ENCODE results near the gene PPM1L. TPM values are rescaled to one million over a fixed set of nuclear protein-coding genes. Genes with fewer than 3 reads are reported as not detected.

Gene PPM1L
- polyA plus RNA-seq, 1 donor (not counting 4 experiments of a cell fraction or from before 2014, with no cell fraction given), result 0.58 TPM

- no peaks in the 10 kb centered on the region for H3K27me3 ChIP-seq (ENCODE audit: control insufficient read depth, extremely low read depth, insufficient read depth, low read length)
- H3K36me3 ChIP-seq (ENCODE audit: control insufficient read depth in 2 of 2, extremely low read depth in 1 of 2, insufficient read depth in 2 of 2, low read length in 2 of 2), result no peaks in the 10 kb centered on the region
- H4K20me1 ChIP-seq (ENCODE audit: control insufficient read depth, extremely low read depth, insufficient read depth, low read length), result no peaks in the 10 kb centered on the region
- H3K4me3 ChIP-seq (ENCODE audit: control insufficient read depth in 2 of 3, extremely low read depth in 1 of 3, insufficient read depth in 2 of 3, low read depth in 1 of 3, low read length in 3 of 3), result no peak overlapping the region
- no peak overlapping the region for H3K9ac ChIP-seq (ENCODE audit: control insufficient read depth, extremely low read depth, insufficient read depth, low read length)
- no peak for FAIRE-seq
- no peak for DNase-seq (ENCODE audit: low read depth, low spot score)
- H3K9me3 ChIP-seq (ENCODE audit: control insufficient read depth, low read depth, low read length), result no peaks in the 10 kb centered on the region
- no peak overlapping the region for H3K27ac ChIP-seq (ENCODE audit: control insufficient read depth, insufficient read depth, low read length)
- no peak for TF ChIP-seq EZH2 (IDR thresholded peaks at IDR 0.05; ENCODE audit: low read length)
- TF ChIP-seq CTCF (optimal IDR thresholded peaks at IDR 0.05 in 1 of 3, IDR thresholded peaks at IDR 0.05 in 1 of 3, conservative IDR thresholded peaks at IDR 0.05 in 1 of 3; ENCODE audit: extremely low read depth in 1 of 3, insufficient read depth in 2 of 3, low read length in 3 of 3), result no peak
- dilution Hi-C loops (cut with MboI; ENCODE audit: extremely low pct_ligation_motif_present, low sequenced_read_pairs), result no loop called here
- no peak overlapping the region for H3K4me2 ChIP-seq (ENCODE audit: control insufficient read depth, extremely low read depth, insufficient read depth, low read depth, low read length)
- no peak overlapping the region for H2AFZ ChIP-seq (ENCODE audit: control insufficient read depth, low read length)
- H3K4me1 ChIP-seq (ENCODE audit: control insufficient read depth, extremely low read depth, insufficient read depth, low read length), result peaks cover 3% of the 10 kb centered on the region
- no peaks in the 10 kb centered on the region for H3K9me1 ChIP-seq (ENCODE audit: control insufficient read depth, extremely low read depth, insufficient read depth, low read length)
- H3K79me2 ChIP-seq (ENCODE audit: control insufficient read depth, insufficient read depth, low read length), result no peaks in the 10 kb centered on the region
Measured at GRCh38 chr3:161064413-161064812, 308.4 kb downstream of the PPM1L start.

GRCh38 chr3:161066930-161067329 is 310.9 kb downstream of the PPM1L start:
- H3K36me3 ChIP-seq (ENCODE audit: control insufficient read depth in 2 of 2, extremely low read depth in 1 of 2, insufficient read depth in 2 of 2, low read length in 2 of 2), result no peaks in the 10 kb centered on the region
- no peak overlapping the region for H3K4me3 ChIP-seq (ENCODE audit: control insufficient read depth in 2 of 3, extremely low read depth in 1 of 3, insufficient read depth in 2 of 3, low read depth in 1 of 3, low read length in 3 of 3)
- H3K9me1 ChIP-seq (ENCODE audit: control insufficient read depth, extremely low read depth, insufficient read depth, low read length), result no peaks in the 10 kb centered on the region
- no peaks in the 10 kb centered on the region for H3K27me3 ChIP-seq (ENCODE audit: control insufficient read depth, extremely low read depth, insufficient read depth, low read length)
- H3K4me1 ChIP-seq (ENCODE audit: control insufficient read depth, extremely low read depth, insufficient read depth, low read length), result peaks cover 15% of the 10 kb centered on the region
- TF ChIP-seq CTCF (optimal IDR thresholded peaks at IDR 0.05 in 1 of 3, IDR thresholded peaks at IDR 0.05 in 1 of 3, conservative IDR thresholded peaks at IDR 0.05 in 1 of 3; ENCODE audit: extremely low read depth in 1 of 3, insufficient read depth in 2 of 3, low read length in 3 of 3), result no peak
- no peak for TF ChIP-seq EZH2 (IDR thresholded peaks at IDR 0.05; ENCODE audit: low read length)
- H3K79me2 ChIP-seq (ENCODE audit: control insufficient read depth, insufficient read depth, low read length), result no peaks in the 10 kb centered on the region
- DNase-seq (ENCODE audit: low read depth, low spot score), result no peak
- H3K27ac ChIP-seq (ENCODE audit: control insufficient read depth, insufficient read depth, low read length), result no peak overlapping the region
- no peak overlapping the region for H2AFZ ChIP-seq (ENCODE audit: control insufficient read depth, low read length)
- no peak overlapping the region for H3K9ac ChIP-seq (ENCODE audit: control insufficient read depth, extremely low read depth, insufficient read depth, low read length)
- FAIRE-seq, result no peak
- no peaks in the 10 kb centered on the region for H4K20me1 ChIP-seq (ENCODE audit: control insufficient read depth, extremely low read depth, insufficient read depth, low read length)
- dilution Hi-C loops (cut with MboI; ENCODE audit: extremely low pct_ligation_motif_present, low sequenced_read_pairs), result no loop called here
- H3K4me2 ChIP-seq (ENCODE audit: control insufficient read depth, extremely low read depth, insufficient read depth, low read depth, low read length), result no peak overlapping the region
- no peaks in the 10 kb centered on the region for H3K9me3 ChIP-seq (ENCODE audit: control insufficient read depth, low read depth, low read length)

All from keratinocyte (primary cell).